WTC11 (cell line): ENCODE measurements around the gene INO80B. TPM values are rescaled to one million over a fixed set of nuclear protein-coding genes. Genes with fewer than 3 reads are reported as not detected.
A peak's percentile ranks its signal among the peaks of the same experiment; 100 is the strongest.

Experiments used
- ATF6 ChIP-seq: sonication (generic); formaldehyde crosslinking; IDR thresholded peaks from 2 replicates; pipeline ENCODE4 v1.8.1; 2023; ENCODE audit warnings: mild to moderate bottlenecking, missing genetic modification reagents
- CTCF ChIP-seq: fragments of 200-600 bp; IDR thresholded peaks from 2 replicates; pipeline ENCODE4 v1.8.0; 2022; ENCODE audit warnings: antibody characterized with exemption
- ELF4 ChIP-seq: sonication (generic); formaldehyde crosslinking; IDR thresholded peaks from 2 replicates; pipeline ENCODE4 v1.8.1; 2022; ENCODE audit warnings: low read depth, mild to moderate bottlenecking, moderate library complexity, missing genetic modification reagents
- ETV6 ChIP-seq: sonication (generic); formaldehyde crosslinking; IDR thresholded peaks from 2 replicates; pipeline ENCODE4 v1.8.1; 2022; ENCODE audit warnings: mild to moderate bottlenecking, missing genetic modification reagents
- FOXJ3 ChIP-seq: sonication (generic); formaldehyde crosslinking; IDR thresholded peaks from 2 replicates; pipeline ENCODE4 v1.9.0; 2021; ENCODE audit warnings: missing genetic modification reagents, mild to moderate bottlenecking, borderline replicate concordance
- FOXK1 ChIP-seq: sonication (generic); formaldehyde crosslinking; IDR thresholded peaks from 2 replicates; pipeline ENCODE4 v1.8.0; 2022; ENCODE audit warnings: mild to moderate bottlenecking, moderate library complexity, missing genetic modification reagents
- FOXP1 ChIP-seq: sonication (generic); formaldehyde crosslinking; IDR thresholded peaks from 2 replicates; pipeline ENCODE4 v1.8.0; 2022; ENCODE audit warnings: missing genetic modification reagents, mild to moderate bottlenecking, moderate library complexity, borderline replicate concordance
- JAZF1 ChIP-seq: fragments of 250-450 bp; sonication (Bioruptor Pico); IDR thresholded peaks from 2 replicates; pipeline ENCODE4 v1.9.0; 2021; ENCODE audit warnings: moderate library complexity, mild to moderate bottlenecking, inconsistent platforms
- JUN ChIP-seq: sonication (generic); formaldehyde crosslinking; IDR thresholded peaks from 2 replicates; pipeline ENCODE4 v1.8.0; 2023; ENCODE audit warnings: mild to moderate bottlenecking, missing genetic modification reagents
- MYBL2 ChIP-seq: sonication (generic); formaldehyde crosslinking; IDR thresholded peaks from 2 replicates; pipeline ENCODE4 v1.8.1; 2023; ENCODE audit warnings: mild to moderate bottlenecking, moderate library complexity, missing genetic modification reagents
- NR3C1 ChIP-seq: sonication (generic); formaldehyde crosslinking; conservative IDR thresholded peaks from 2 replicates; pipeline ENCODE4 v1.8.1; 2023; ENCODE audit warnings: low read depth, mild to moderate bottlenecking, missing genetic modification reagents
- OVOL2 ChIP-seq: fragments of 250-450 bp; sonication (Bioruptor Pico); IDR thresholded peaks from 2 replicates; pipeline ENCODE4 v1.9.0; 2021; ENCODE audit warnings: mild to moderate bottlenecking, borderline replicate concordance
- PREB ChIP-seq: sonication (generic); formaldehyde crosslinking; IDR thresholded peaks from 2 replicates; pipeline ENCODE4 v1.8.1; 2022; ENCODE audit warnings: mild to moderate bottlenecking, missing genetic modification reagents, moderate library complexity, borderline replicate concordance
- SMAD3 ChIP-seq: sonication (generic); formaldehyde crosslinking; IDR thresholded peaks from 2 replicates; pipeline ENCODE4 v1.8.0; 2022; ENCODE audit warnings: missing genetic modification reagents, mild to moderate bottlenecking, borderline replicate concordance
- ZNF121 ChIP-seq: sonication (generic); formaldehyde crosslinking; IDR thresholded peaks from 2 replicates; pipeline ENCODE4 v1.8.0; 2023; ENCODE audit warnings: missing genetic modification reagents
- ZNF263 ChIP-seq: sonication (generic); formaldehyde crosslinking; IDR thresholded peaks from 2 replicates; pipeline ENCODE4 v1.8.1; 2022; ENCODE audit warnings: low read depth, mild to moderate bottlenecking, moderate library complexity, missing genetic modification reagents
- ZNF317 ChIP-seq: sonication (generic); formaldehyde crosslinking; IDR thresholded peaks from 2 replicates; pipeline ENCODE4 v1.8.1; 2023; ENCODE audit warnings: low read depth, mild to moderate bottlenecking, moderate library complexity, missing genetic modification reagents, borderline replicate concordance
- ZNF396 ChIP-seq: fragments of 250-450 bp; sonication (Bioruptor Pico); IDR thresholded peaks from 2 replicates; pipeline ENCODE4 v1.8.0; 2021; ENCODE audit warnings: mild to moderate bottlenecking, moderate library complexity, borderline replicate concordance
- ZNF416 ChIP-seq: fragments of 250-450 bp; sonication (Bioruptor Pico); IDR thresholded peaks from 2 replicates; pipeline ENCODE4 v1.9.0; 2021; ENCODE audit warnings: mild to moderate bottlenecking, inconsistent platforms
- ZSCAN18 ChIP-seq: fragments of 250-450 bp; sonication (Bioruptor Pico); IDR thresholded peaks from 2 replicates; pipeline ENCODE4 v2.1.2; 2022; ENCODE audit warnings: mild to moderate bottlenecking, moderate library complexity
- total RNA-seq: library from RNA; stranded (reverse); gene quantifications from 3 replicates; pipeline ENCODE4 v1.2.3, GENCODE V29; 2021
- TF ChIP-seq, protein P1 (sequence below): sonication (generic); formaldehyde crosslinking; IDR thresholded peaks from 2 replicates; pipeline ENCODE4 v1.8.0; 2023; ENCODE audit warnings: mild to moderate bottlenecking, missing genetic modification reagents
- TF ChIP-seq, protein P2 (sequence below): sonication (generic); formaldehyde crosslinking; IDR thresholded peaks from 2 replicates; pipeline ENCODE4 v1.8.1; 2023; ENCODE audit warnings: mild to moderate bottlenecking, missing genetic modification reagents, moderate library complexity
- TF ChIP-seq, protein P3 (sequence below): sonication (generic); formaldehyde crosslinking; IDR thresholded peaks from 2 replicates; pipeline ENCODE4 v1.8.1; 2023; ENCODE audit warnings: mild to moderate bottlenecking, missing genetic modification reagents
- TF ChIP-seq, protein P4 (sequence below): fragments of 250-450 bp; sonication (Bioruptor Pico); IDR thresholded peaks from 2 replicates; pipeline ENCODE4 v1.8.0; 2021; ENCODE audit warnings: mild to moderate bottlenecking

Gene INO80B
- total RNA-seq, 1 experiment from 2014 or later = 20.2 TPM

DNA sequence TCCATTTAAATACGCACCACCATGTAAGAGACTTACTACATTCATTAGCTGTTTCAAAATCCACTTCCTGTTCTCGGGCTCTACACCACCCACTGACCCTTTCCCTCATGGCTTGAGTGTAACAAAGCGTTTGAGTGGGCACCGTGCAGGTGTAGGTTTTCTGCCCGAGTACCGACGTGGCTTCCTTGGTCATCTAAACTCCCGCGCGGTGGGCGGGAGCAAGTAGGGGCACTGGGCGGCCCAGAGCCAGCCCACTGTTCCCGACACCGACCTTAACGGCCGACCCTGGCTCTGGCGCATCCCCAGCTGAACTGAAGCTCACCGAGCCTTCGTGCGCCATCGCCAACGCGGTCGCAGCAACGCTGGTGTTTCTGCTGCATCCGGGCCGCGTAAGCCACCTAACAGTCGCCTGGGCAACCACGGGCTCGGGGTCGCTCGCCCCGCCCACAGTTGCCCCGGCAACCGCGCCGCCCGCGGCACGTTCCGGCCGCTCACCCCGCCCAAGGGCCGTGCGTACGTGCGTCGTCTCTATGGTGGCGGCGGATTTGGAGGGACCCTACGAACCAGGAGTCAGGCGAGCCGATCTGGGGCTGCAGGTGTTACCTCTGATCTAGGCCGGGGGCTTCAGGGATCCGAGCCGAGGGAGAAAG is 33.5 kb upstream of the INO80B start, which contains the start of the genes C2orf81 and WDR54 (continued):
- no peak for TF ChIP-seq ZNF263 (CRISPR knock-in tag)
- TF ChIP-seq MYBL2 = 0 out of 2 replicates have a peak, but pooled peaks have one; percentile 35
- TF ChIP-seq, protein P1, sequence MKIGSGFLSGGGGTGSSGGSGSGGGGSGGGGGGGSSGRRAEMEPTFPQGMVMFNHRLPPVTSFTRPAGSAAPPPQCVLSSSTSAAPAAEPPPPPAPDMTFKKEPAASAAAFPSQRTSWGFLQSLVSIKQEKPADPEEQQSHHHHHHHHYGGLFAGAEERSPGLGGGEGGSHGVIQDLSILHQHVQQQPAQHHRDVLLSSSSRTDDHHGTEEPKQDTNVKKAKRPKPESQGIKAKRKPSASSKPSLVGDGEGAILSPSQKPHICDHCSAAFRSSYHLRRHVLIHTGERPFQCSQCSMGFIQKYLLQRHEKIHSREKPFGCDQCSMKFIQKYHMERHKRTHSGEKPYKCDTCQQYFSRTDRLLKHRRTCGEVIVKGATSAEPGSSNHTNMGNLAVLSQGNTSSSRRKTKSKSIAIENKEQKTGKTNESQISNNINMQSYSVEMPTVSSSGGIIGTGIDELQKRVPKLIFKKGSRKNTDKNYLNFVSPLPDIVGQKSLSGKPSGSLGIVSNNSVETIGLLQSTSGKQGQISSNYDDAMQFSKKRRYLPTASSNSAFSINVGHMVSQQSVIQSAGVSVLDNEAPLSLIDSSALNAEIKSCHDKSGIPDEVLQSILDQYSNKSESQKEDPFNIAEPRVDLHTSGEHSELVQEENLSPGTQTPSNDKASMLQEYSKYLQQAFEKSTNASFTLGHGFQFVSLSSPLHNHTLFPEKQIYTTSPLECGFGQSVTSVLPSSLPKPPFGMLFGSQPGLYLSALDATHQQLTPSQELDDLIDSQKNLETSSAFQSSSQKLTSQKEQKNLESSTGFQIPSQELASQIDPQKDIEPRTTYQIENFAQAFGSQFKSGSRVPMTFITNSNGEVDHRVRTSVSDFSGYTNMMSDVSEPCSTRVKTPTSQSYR (CRISPR knock-in tag) = no peak
- TF ChIP-seq JAZF1 = no peak
- TF ChIP-seq FOXJ3 = no peak
- TF ChIP-seq ZNF416 (CRISPR knock-in tag) = no peak
- TF ChIP-seq JUN (CRISPR knock-in tag) = no peak
- no peak for TF ChIP-seq SMAD3 (CRISPR knock-in tag)
- no peak for TF ChIP-seq ZNF121 (CRISPR knock-in tag)
- peak; percentile 95 for TF ChIP-seq FOXK1 (CRISPR knock-in tag)
- TF ChIP-seq FOXP1 = no peak
- TF ChIP-seq ATF6 = no peak
- TF ChIP-seq ETV6 (CRISPR knock-in tag) = peak; percentile 90
- TF ChIP-seq, protein P2, sequence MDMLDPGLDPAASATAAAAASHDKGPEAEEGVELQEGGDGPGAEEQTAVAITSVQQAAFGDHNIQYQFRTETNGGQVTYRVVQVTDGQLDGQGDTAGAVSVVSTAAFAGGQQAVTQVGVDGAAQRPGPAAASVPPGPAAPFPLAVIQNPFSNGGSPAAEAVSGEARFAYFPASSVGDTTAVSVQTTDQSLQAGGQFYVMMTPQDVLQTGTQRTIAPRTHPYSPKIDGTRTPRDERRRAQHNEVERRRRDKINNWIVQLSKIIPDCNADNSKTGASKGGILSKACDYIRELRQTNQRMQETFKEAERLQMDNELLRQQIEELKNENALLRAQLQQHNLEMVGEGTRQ = no peak
- TF ChIP-seq CTCF = no peak
- TF ChIP-seq PREB = no peak
- no peak for TF ChIP-seq NR3C1 (CRISPR knock-in tag)
- no peak for TF ChIP-seq ZSCAN18 (CRISPR knock-in tag)
- no peak for TF ChIP-seq OVOL2
- TF ChIP-seq ELF4 (CRISPR knock-in tag) = no peak
- no peak for TF ChIP-seq ZNF317 (CRISPR knock-in tag)
- TF ChIP-seq, protein P3, sequence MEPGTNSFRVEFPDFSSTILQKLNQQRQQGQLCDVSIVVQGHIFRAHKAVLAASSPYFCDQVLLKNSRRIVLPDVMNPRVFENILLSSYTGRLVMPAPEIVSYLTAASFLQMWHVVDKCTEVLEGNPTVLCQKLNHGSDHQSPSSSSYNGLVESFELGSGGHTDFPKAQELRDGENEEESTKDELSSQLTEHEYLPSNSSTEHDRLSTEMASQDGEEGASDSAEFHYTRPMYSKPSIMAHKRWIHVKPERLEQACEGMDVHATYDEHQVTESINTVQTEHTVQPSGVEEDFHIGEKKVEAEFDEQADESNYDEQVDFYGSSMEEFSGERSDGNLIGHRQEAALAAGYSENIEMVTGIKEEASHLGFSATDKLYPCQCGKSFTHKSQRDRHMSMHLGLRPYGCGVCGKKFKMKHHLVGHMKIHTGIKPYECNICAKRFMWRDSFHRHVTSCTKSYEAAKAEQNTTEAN (CRISPR knock-in tag) = no peak
- TF ChIP-seq ZNF396 (CRISPR knock-in tag) = no peak
- TF ChIP-seq, protein P4, sequence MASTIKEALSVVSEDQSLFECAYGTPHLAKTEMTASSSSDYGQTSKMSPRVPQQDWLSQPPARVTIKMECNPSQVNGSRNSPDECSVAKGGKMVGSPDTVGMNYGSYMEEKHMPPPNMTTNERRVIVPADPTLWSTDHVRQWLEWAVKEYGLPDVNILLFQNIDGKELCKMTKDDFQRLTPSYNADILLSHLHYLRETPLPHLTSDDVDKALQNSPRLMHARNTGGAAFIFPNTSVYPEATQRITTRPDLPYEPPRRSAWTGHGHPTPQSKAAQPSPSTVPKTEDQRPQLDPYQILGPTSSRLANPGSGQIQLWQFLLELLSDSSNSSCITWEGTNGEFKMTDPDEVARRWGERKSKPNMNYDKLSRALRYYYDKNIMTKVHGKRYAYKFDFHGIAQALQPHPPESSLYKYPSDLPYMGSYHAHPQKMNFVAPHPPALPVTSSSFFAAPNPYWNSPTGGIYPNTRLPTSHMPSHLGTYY (CRISPR knock-in tag) = no peak
